H9 (cell line): ENCODE data around the gene PEDS1. TPM values are rescaled to one million over a fixed set of nuclear protein-coding genes. Genes with fewer than 3 reads are reported as not detected.

Source experiments
- total RNA-seq: library from RNA; stranded (reverse); gene quantifications from 2 replicates; pipeline ENCODE4 v1.2.1, GENCODE V29; 2021

PEDS1 gene
- total RNA-seq, 1 experiment from 2014 or later = 29.3 TPM

Other genes starting within 250 kb of the PEDS1 start
- 9.6 and 9.8 TPM in 2 replicates for gene SPATA2, start 238.2 kb downstream of the PEDS1 start, total RNA-seq
- gene RNF114, start 217.3 kb downstream of the PEDS1 start, total RNA-seq = 73.4 and 75.5 TPM in 2 replicates
- gene SNAI1, start 170.7 kb downstream of the PEDS1 start, total RNA-seq = 6.4 and 7.0 TPM in 2 replicates
- gene UBE2V1, start 40.6 kb downstream of the PEDS1 start, total RNA-seq = 152 and 165 TPM in 2 replicates
- gene CEBPB, start 37.1 kb upstream of the PEDS1 start, total RNA-seq = 22.6 and 25.3 TPM in 2 replicates